Right lobe of liver (tissue), 6 donors: ENCODE measurements around the gene PSME3IP1. TPM values are rescaled to one million over a fixed set of nuclear protein-coding genes. Genes with fewer than 3 reads are reported as not detected.

ENCODE experiments used
- ATAC-seq, 4 donors: fragments of 200-7000 bp; cut with Tn5 transposase; one replicate each; pipeline ENCODE4 v1.9.1; 2020; ENCODE audit warnings: mild to moderate bottlenecking in 4 of 4, moderate library complexity in 4 of 4
- DNase-seq, 3 donors: peaks; one replicate each; pipeline ENCODE4 v3.0.0-alpha.2; 2020
- H3K27ac ChIP-seq, 3 donors: fragments of 200-600 bp; one replicate each; pipeline ENCODE4 v1.8.0; 2022
- H3K27me3 ChIP-seq, 2 donors: fragments of 200-600 bp; one replicate each; pipeline ENCODE4 v1.8.0; 2022
- H3K36me3 ChIP-seq, 4 donors: fragments of 200-600 bp; sonication (generic) in 1 of 4; one replicate each; pipeline versions ENCODE4 v1.5.1 to v1.8.0; 2017 to 2022; ENCODE audit warnings: control low read depth in 1 of 4
- H3K4me1 ChIP-seq, 4 donors: fragments of 200-600 bp; sonication (generic) in 1 of 4; one replicate each; pipeline versions ENCODE4 v1.5.1 to v1.8.0; 2017 to 2022; ENCODE audit warnings: control low read depth in 1 of 4
- H3K4me3 ChIP-seq, 3 donors: fragments of 200-600 bp; one replicate each; pipeline ENCODE4 v1.8.0; 2022
- H3K9me3 ChIP-seq, 4 donors: fragments of 200-600 bp; sonication (generic) in 1 of 4; one replicate each; pipeline versions ENCODE4 v1.5.1 to v1.8.0; 2017 to 2022; ENCODE audit warnings: control low read depth in 1 of 4
- POLR2A ChIP-seq: fragments of 450-650 bp; IDR thresholded peaks from one replicate; pipeline ENCODE4 v1.6.1; 2017; ENCODE audit warnings: antibody characterized with exemption, mild to moderate bottlenecking
- WGBS: methylation state at CpG from one replicate; pipeline ENCODE4 v1.1.6; 2018; ENCODE audit warnings: low coverage, low lambda C conversion rate; ENCODE audit not compliant: insufficient coverage; ENCODE audit errors: missing lambda C conversion rate; 5-methylcytosine and 5-hydroxymethylcytosine counted together
- intact Hi-C, 2 donors: fragments of 100-400 bp; cut with DNase I; formaldehyde crosslinking; loops; one replicate each; pipeline versions ENCODE4 v1.11.2 to v1.14.1; 2022
- total RNA-seq, 6 experiments: library from RNA; depleted of rRNA in 2 of 6; stranded (reverse); fragments of >200 nt in 2 of 6; fragmentation: NEBNext Ultra II Directional in 3 of 6; extraction: Animal tissue kit (Norgen Biotek cat#: 25700) in 3 of 6; gene quantifications; one replicate each; pipeline versions ENCODE4 v1.1.0 to v1.2.4, GENCODE V29; 2016 to 2023
- TF ChIP-seq, protein P1 (sequence below), 4 donors: fragments of 200-600 bp in 3 of 4; fragments of 450-650 bp in 1 of 4; IDR thresholded peaks; one replicate each; pipeline versions ENCODE4 v1.5.1 to v1.8.0; 2016 to 2022; ENCODE audit warnings: antibody characterized with exemption in 4 of 4, mild to moderate bottlenecking in 2 of 4
- donor health status: DM: no; HTN: yes; CAD: no.
- donor health status: DM: no; HTN: no; CAD: no.
- donor health status: DM: no; HTN: no; CAD: no.
- donor health status: DM: no; HTN: yes; CAD: no.
- donor health status: DM: no; HTN: yes; CAD: no.

Gene PSME3IP1
- total RNA-seq, 6 experiments from 2014 or later: 26.2 to 61.8 (median 34.5) TPM

DNA sequence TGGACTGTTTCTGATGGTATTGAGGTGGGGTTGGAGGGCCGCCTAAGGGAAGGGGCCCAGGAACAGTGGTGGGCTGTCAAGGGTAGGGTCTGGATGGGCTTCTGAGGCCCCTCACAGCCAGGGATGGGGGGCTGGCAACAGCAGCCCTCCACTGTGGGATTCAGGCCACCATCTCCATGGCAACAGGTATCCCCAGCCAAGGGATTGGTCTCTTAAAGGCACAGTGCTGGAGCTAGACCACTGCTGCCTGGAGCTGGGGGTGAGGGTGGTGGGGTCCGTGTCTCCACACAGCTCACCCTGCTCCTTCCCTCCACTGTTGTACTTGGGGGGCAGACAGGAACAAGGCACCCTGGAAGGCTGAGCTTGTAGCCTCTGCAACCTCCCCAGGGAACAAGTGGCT is 41.8 kb downstream of the PSME3IP1 start:
- DNase-seq (no peak), ATAC-seq (no peak)
- Histone ChIP-seq H3K27ac (no peak overlapping the region), H3K4me3 (no peak overlapping the region), H3K27me3 (no peaks in the 10 kb centered on the region), H3K36me3 (no peaks in the 10 kb centered on the region), H3K9me3 (no peaks in the 10 kb centered on the region), H3K4me1 (no peaks in the 10 kb centered on the region)
- intact Hi-C loops: no loop called here
- TF ChIP-seq, protein P1, sequence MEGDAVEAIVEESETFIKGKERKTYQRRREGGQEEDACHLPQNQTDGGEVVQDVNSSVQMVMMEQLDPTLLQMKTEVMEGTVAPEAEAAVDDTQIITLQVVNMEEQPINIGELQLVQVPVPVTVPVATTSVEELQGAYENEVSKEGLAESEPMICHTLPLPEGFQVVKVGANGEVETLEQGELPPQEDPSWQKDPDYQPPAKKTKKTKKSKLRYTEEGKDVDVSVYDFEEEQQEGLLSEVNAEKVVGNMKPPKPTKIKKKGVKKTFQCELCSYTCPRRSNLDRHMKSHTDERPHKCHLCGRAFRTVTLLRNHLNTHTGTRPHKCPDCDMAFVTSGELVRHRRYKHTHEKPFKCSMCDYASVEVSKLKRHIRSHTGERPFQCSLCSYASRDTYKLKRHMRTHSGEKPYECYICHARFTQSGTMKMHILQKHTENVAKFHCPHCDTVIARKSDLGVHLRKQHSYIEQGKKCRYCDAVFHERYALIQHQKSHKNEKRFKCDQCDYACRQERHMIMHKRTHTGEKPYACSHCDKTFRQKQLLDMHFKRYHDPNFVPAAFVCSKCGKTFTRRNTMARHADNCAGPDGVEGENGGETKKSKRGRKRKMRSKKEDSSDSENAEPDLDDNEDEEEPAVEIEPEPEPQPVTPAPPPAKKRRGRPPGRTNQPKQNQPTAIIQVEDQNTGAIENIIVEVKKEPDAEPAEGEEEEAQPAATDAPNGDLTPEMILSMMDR (IDR thresholded peaks at IDR 0.05): no peak
- TF ChIP-seq POLR2A: no peak
- WGBS: 80% methylated on average over 1 of the region's 2 CpGs

DNA sequence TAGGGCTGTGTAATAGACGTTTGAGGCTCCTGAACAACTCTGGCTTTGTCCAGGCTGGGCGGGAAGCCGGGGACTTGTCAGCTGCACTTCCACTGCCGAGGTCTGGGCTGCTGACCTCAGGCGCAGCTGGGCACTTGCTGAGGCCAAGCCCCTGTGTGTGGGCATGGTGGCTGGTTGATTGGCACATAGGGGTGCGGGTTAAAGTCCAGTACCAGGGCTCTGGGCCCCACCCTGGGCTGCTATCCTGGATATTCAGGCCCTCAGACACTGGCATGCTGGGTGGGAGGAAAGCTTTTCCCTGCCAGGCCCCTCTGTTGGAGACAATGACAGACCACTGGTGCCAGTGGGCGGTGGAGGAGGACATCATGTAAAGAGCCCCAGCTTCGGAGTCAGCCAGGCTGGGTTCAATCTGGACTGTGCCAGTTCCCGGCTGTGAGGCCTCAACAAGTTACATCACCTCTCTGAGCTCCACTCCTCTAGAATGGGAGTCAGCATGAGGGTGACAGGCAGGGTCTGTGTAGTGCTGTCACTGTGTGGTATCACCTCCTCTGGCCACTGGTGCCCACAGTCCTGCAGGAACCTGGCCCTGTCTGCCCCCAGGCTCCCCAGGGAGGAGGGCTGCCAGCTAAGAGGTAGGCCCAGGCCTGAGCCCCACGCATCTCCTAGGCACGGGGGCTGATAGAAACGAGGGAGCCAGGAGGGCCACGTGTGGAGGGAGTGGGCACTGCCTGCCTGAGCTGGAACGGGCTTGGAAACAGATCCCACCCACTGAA is 42.5 kb downstream of the PSME3IP1 start:
- no CpG with 5 or more reads among the region's 14 CpGs for WGBS
- intact Hi-C loops: no loop called here
- Histone ChIP-seq H3K9me3 (no peaks in the 10 kb centered on the region), H3K27ac (no peak overlapping the region), H3K4me3 (no peak overlapping the region), H3K4me1 (no peaks in the 10 kb centered on the region), H3K27me3 (no peaks in the 10 kb centered on the region), H3K36me3 (no peaks in the 10 kb centered on the region)
- DNase-seq: peak in 1 of 3 donors; percentile 46
- TF ChIP-seq, protein P1 (IDR thresholded peaks at IDR 0.05): no peak
- TF ChIP-seq POLR2A: no peak
- no peak for ATAC-seq

DNA sequence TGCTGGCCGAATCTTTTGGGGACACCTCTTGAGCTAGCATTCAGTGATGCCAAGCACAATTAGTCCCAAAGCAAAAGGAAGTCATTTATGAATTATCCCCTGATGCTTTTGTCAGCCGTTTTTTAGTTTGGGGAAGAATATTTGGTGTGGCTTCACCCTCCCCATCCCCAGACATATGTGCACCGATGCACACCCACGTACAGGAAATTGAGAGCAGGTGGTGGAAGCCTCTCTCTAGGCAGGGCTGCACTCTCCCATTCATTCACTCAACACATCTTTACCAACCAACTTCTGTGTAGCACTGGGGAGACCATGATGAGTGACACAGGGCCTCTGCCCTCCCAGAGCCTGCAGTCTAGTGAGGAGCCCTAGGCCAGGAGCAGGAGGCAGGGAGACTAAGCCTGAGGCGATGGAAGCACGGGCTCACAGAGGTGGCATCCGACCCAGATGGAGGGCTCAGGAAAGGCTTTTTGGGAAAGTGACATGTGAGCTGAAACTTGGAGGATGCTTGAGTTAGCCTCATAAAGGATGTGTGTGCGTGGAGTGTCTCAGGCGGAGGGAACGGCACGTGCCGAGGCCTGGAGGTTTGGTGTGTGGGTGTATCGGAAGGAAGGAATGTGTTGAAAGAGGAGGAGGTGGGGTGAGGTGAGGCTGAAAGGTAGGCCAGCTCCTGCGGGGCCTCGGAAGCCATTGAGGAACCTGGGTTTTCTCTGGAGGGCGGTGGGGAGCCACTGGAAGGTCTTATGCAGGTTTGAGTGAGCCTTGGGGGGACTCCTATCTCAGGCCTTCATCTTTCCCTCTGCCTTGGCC is 43.8 kb downstream of the PSME3IP1 start:
- Histone ChIP-seq H3K27me3 (no peaks in the 10 kb centered on the region), H3K4me1 (no peaks in the 10 kb centered on the region), H3K4me3 (no peak overlapping the region), H3K9me3 (no peaks in the 10 kb centered on the region), H3K36me3 (no peaks in the 10 kb centered on the region), H3K27ac (no peak overlapping the region)
- 78% methylated on average over 15 of the region's 16 CpGs for WGBS
- DNase-seq (no peak), ATAC-seq (no peak)
- intact Hi-C loops: no loop called here
- TF ChIP-seq, protein P1 (IDR thresholded peaks at IDR 0.05): no peak

DNA sequence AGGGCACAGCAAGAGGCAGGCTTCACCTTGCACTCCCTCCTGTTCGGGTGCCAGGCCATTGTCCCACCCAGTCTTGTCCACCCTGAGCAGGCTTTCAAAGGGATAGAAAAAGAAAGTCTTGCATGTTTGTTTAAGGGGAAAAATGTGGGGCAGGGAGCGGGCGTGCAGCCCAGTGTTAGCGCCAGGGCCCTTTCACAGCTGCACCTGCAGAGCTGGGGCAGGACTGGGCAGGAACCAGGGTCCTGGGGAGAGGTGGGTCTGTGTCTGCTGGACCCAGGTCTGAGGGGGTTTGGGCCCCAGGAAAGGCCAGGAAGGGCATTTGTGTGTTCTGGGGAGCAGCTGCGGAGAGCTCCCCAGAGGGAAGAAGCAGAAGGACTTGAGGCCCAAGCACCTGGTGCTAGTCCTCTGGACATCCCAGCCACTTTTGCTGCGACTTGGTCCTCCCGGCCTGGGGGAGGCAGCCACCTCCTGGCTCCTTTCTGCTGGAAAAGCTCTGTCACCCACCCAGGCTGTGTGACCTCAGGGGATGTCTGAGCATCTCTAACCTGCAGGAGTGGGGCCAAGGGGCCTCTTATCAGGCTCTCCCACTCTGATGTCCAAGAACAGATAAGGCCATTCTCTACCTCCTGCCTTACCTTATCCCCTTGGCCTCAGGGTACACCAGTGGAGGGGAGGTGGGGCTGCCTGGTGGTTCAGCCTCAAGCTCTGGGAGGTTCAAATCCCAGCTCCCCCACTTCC is 44.7 kb downstream of the PSME3IP1 start:
- TF ChIP-seq, protein P1 (IDR thresholded peaks at IDR 0.05): no peak
- no peak for TF ChIP-seq POLR2A
- WGBS: 83% methylated on average over 1 of the region's 7 CpGs
- Histone ChIP-seq H3K9me3 (no peaks in the 10 kb centered on the region), H3K27ac (no peak overlapping the region), H3K4me3 (no peak overlapping the region), H3K27me3 (no peaks in the 10 kb centered on the region), H3K4me1 (no peaks in the 10 kb centered on the region), H3K36me3 (no peaks in the 10 kb centered on the region)
- peak in 1 of 3 donors; percentile 37 for DNase-seq
- no peak for ATAC-seq
- intact Hi-C loops: no loop called here
